Right lobe of liver (tissue), 6 donors: ENCODE data around the gene PCIF1. TPM values are rescaled to one million over a fixed set of nuclear protein-coding genes. Genes with fewer than 3 reads are reported as not detected.
A peak's percentile ranks its signal among the peaks of the same experiment; 100 is the strongest.

Experiments
- ATAC-seq, 4 donors: fragments of 200-7000 bp; cut with Tn5 transposase; one replicate each; pipeline ENCODE4 v1.9.1; 2020; ENCODE audit warnings: mild to moderate bottlenecking in 4 of 4, moderate library complexity in 4 of 4
- DNase-seq, 3 donors: peaks; one replicate each; pipeline ENCODE4 v3.0.0-alpha.2; 2020
- H3K27ac ChIP-seq, 3 donors: fragments of 200-600 bp; one replicate each; pipeline ENCODE4 v1.8.0; 2022
- H3K27me3 ChIP-seq, 2 donors: fragments of 200-600 bp; one replicate each; pipeline ENCODE4 v1.8.0; 2022
- H3K36me3 ChIP-seq, 4 donors: fragments of 200-600 bp; sonication (generic) in 1 of 4; one replicate each; pipeline versions ENCODE4 v1.5.1 to v1.8.0; 2017 to 2022; ENCODE audit warnings: control low read depth in 1 of 4
- H3K4me1 ChIP-seq, 4 donors: fragments of 200-600 bp; sonication (generic) in 1 of 4; one replicate each; pipeline versions ENCODE4 v1.5.1 to v1.8.0; 2017 to 2022; ENCODE audit warnings: control low read depth in 1 of 4
- H3K4me3 ChIP-seq, 3 donors: fragments of 200-600 bp; one replicate each; pipeline ENCODE4 v1.8.0; 2022
- H3K9me3 ChIP-seq, 4 donors: fragments of 200-600 bp; sonication (generic) in 1 of 4; one replicate each; pipeline versions ENCODE4 v1.5.1 to v1.8.0; 2017 to 2022; ENCODE audit warnings: control low read depth in 1 of 4
- POLR2A ChIP-seq: fragments of 450-650 bp; IDR thresholded peaks from one replicate; pipeline ENCODE4 v1.6.1; 2017; ENCODE audit warnings: antibody characterized with exemption, mild to moderate bottlenecking
- WGBS: methylation state at CpG from one replicate; pipeline ENCODE4 v1.1.6; 2018; ENCODE audit warnings: low coverage, low lambda C conversion rate; ENCODE audit not compliant: insufficient coverage; ENCODE audit errors: missing lambda C conversion rate; 5-methylcytosine and 5-hydroxymethylcytosine counted together
- intact Hi-C, 2 donors: fragments of 100-400 bp; cut with DNase I; formaldehyde crosslinking; loops; one replicate each; pipeline versions ENCODE4 v1.11.2 to v1.14.1; 2022
- total RNA-seq, 6 experiments: library from RNA; depleted of rRNA in 2 of 6; stranded (reverse); fragments of >200 nt in 2 of 6; fragmentation: NEBNext Ultra II Directional in 3 of 6; extraction: Animal tissue kit (Norgen Biotek cat#: 25700) in 3 of 6; gene quantifications; one replicate each; pipeline versions ENCODE4 v1.1.0 to v1.2.4, GENCODE V29; 2016 to 2023
- TF ChIP-seq, protein P1 (sequence below), 4 donors: fragments of 200-600 bp in 3 of 4; fragments of 450-650 bp in 1 of 4; IDR thresholded peaks; one replicate each; pipeline versions ENCODE4 v1.5.1 to v1.8.0; 2016 to 2022; ENCODE audit warnings: antibody characterized with exemption in 4 of 4, mild to moderate bottlenecking in 2 of 4
- donor health status: DM: no; HTN: yes; CAD: no.
- donor health status: DM: no; HTN: no; CAD: no.
- donor health status: DM: no; HTN: no; CAD: no.
- donor health status: DM: no; HTN: yes; CAD: no.
- donor health status: DM: no; HTN: yes; CAD: no.

Gene PCIF1
- total RNA-seq, 6 experiments from 2014 or later: 7.8 to 12.1 (median 9.5) TPM

GRCh38 chr20:45935416-45936046, 1.0 kb downstream of the PCIF1 start:
- ATAC-seq (peak in 3 of 4 donors; percentile 12 to 28 (median 21)), DNase-seq (no peak)
- no peaks in the 10 kb centered on the region for H3K9me3 ChIP-seq
- WGBS: 1% methylated on average over 21 of the region's 21 CpGs
- H3K4me1 ChIP-seq: peaks cover 0 to 19% (median 9%) of the 10 kb centered on the region in 4 donors
- H3K4me3 ChIP-seq: peak overlapping the region; percentile 89 to 100 (median 100)
- H3K27ac ChIP-seq: peak overlapping the region; percentile 74 to 84 (median 78)
- H3K27me3 ChIP-seq: no peaks in the 10 kb centered on the region
- intact Hi-C loops: no loop called here
- TF ChIP-seq, protein P1, sequence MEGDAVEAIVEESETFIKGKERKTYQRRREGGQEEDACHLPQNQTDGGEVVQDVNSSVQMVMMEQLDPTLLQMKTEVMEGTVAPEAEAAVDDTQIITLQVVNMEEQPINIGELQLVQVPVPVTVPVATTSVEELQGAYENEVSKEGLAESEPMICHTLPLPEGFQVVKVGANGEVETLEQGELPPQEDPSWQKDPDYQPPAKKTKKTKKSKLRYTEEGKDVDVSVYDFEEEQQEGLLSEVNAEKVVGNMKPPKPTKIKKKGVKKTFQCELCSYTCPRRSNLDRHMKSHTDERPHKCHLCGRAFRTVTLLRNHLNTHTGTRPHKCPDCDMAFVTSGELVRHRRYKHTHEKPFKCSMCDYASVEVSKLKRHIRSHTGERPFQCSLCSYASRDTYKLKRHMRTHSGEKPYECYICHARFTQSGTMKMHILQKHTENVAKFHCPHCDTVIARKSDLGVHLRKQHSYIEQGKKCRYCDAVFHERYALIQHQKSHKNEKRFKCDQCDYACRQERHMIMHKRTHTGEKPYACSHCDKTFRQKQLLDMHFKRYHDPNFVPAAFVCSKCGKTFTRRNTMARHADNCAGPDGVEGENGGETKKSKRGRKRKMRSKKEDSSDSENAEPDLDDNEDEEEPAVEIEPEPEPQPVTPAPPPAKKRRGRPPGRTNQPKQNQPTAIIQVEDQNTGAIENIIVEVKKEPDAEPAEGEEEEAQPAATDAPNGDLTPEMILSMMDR (IDR thresholded peaks at IDR 0.05): no peak
- TF ChIP-seq POLR2A: no peak
- peaks cover 0 to 31% (median 2%) of the 10 kb centered on the region in 4 donors for H3K36me3 ChIP-seq

GRCh38 chr20:45937765-45938164, 3.3 kb downstream of the PCIF1 start:
- Histone ChIP-seq H3K36me3 (peaks cover 4 to 48% (median 6%) of the 10 kb centered on the region in 4 donors), H3K9me3 (no peaks in the 10 kb centered on the region), H3K27ac (no peak overlapping the region), H3K27me3 (no peaks in the 10 kb centered on the region), H3K4me3 (no peak overlapping the region), H3K4me1 (peaks cover 0 to 11% (median 5%) of the 10 kb centered on the region in 4 donors)
- DNase-seq (no peak), ATAC-seq (no peak)
- TF ChIP-seq POLR2A: no peak
- TF ChIP-seq, protein P1 (IDR thresholded peaks at IDR 0.05): no peak
- intact Hi-C loops: no loop called here
- 68% methylated on average over 2 of the region's 2 CpGs for WGBS

GRCh38 chr20:45938727-45939438, 4.4 kb downstream of the PCIF1 start:
- no peak overlapping the region for H3K27ac ChIP-seq
- no peaks in the 10 kb centered on the region for H3K27me3 ChIP-seq
- H3K4me1 ChIP-seq: peaks cover 0 to 5% (median 0%) of the 10 kb centered on the region in 4 donors
- TF ChIP-seq, protein P1 (IDR thresholded peaks at IDR 0.05): no peak
- TF ChIP-seq POLR2A: no peak
- intact Hi-C loops: no loop called here
- ATAC-seq (no peak), DNase-seq (no peak)
- no peaks in the 10 kb centered on the region for H3K9me3 ChIP-seq
- no peak overlapping the region for H3K4me3 ChIP-seq
- no CpG with 5 or more reads among the region's 13 CpGs for WGBS
- peaks cover 4 to 59% (median 14%) of the 10 kb centered on the region in 4 donors for H3K36me3 ChIP-seq

DNA sequence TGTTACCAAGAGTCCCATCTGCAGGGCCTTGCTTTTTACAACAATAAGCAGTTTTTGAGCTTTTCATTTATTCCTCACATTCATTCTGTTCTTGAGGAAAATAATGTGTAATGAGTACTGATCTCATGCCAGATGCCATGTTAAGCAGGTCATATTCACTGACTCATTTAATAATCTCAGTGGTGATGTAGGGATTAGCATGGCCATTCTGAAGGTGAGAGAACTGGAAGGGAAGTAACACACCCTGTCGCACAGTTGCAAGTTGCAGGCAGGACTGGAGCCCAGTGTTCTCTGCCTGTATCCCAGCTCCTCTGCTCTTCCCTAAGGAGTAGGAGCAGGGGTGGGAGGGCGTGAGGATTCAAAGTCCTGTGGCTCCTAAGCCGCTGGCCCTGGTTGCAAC, 5.6 kb downstream of the PCIF1 start:
- H3K27me3 ChIP-seq: no peaks in the 10 kb centered on the region
- H3K4me3 ChIP-seq: no peak overlapping the region
- ATAC-seq: no peak
- H3K27ac ChIP-seq: no peak overlapping the region
- H3K9me3 ChIP-seq: no peaks in the 10 kb centered on the region
- intact Hi-C loops: loop anchor here in 1 of 2 donors (10.0 kb wide), 1 partner anchor 45 kb away; the partner anchor contains the start of genes CTSA and NEURL2
- DNase-seq: no peak
- 75% methylated on average over 1 of the region's 3 CpGs for WGBS
- H3K4me1 ChIP-seq: peaks cover 0 to 10% (median 0%) of the 10 kb centered on the region in 4 donors
- TF ChIP-seq POLR2A: no peak
- TF ChIP-seq, protein P1 (IDR thresholded peaks at IDR 0.05): no peak
- H3K36me3 ChIP-seq: peaks cover 4 to 70% (median 18%) of the 10 kb centered on the region in 4 donors
